Muscle of leg (tissue), 11 donors: ENCODE data around the gene SMCO3. TPM values are rescaled to one million over a fixed set of nuclear protein-coding genes. Genes with fewer than 3 reads are reported as not detected.

ENCODE experiments used
- DNase-seq: peaks from one replicate; pipeline ENCODE4 v3.0.0; 2013
- H3K27ac ChIP-seq: one replicate; pipeline ENCODE4 v1.5.1; 2013; ENCODE audit warnings: mild to moderate bottlenecking, low read length, control low read depth
- H3K27me3 ChIP-seq: one replicate; pipeline ENCODE4 v1.6.1; 2013; ENCODE audit warnings: low read length; ENCODE audit not compliant: control insufficient read depth, insufficient read depth
- H3K36me3 ChIP-seq: one replicate; pipeline ENCODE4 v1.6.1; 2013; ENCODE audit warnings: low read length; ENCODE audit not compliant: control insufficient read depth, insufficient read depth
- H3K4me1 ChIP-seq: one replicate; pipeline ENCODE4 v1.6.1; 2013; ENCODE audit warnings: low read length; ENCODE audit not compliant: control insufficient read depth, insufficient read depth
- H3K4me3 ChIP-seq: one replicate; pipeline ENCODE4 v1.5.1; 2013; ENCODE audit warnings: low read length, control low read depth
- H3K9me3 ChIP-seq: replicated peaks from 2 replicates; pipeline ENCODE4 v1.6.1; 2013; ENCODE audit warnings: low read depth, low read length; ENCODE audit not compliant: control insufficient read depth
- WGBS: methylation state at CpG from one replicate; pipeline ENCODE4 v1.1.5; 2013; ENCODE audit warnings: missing lambda C conversion rate; ENCODE audit not compliant: insufficient coverage; 5-methylcytosine and 5-hydroxymethylcytosine counted together
- polyA plus RNA-seq, 8 donors: library from polyadenylated mRNA; unstranded; fragments of 120-200 nt; gene quantifications; one replicate each; pipeline versions ENCODE4 v1.2.1 to v1.2.3, GENCODE V29; 2013; ENCODE audit warnings: inconsistent platforms in 1 of 8, low replicate concordance in 1 of 8; ENCODE audit not compliant: insufficient read length in 8 of 8, insufficient read depth in 1 of 8
- total RNA-seq: library from RNA; stranded (reverse); fragments of 120-200 nt; gene quantifications from one replicate; pipeline ENCODE4 v1.2.4, GENCODE V29; 2013

Gene SMCO3
- total and polyA plus RNA-seq, 9 donors: 0.07 to 0.57 (median 0.22) TPM; not detected in 1

DNA sequence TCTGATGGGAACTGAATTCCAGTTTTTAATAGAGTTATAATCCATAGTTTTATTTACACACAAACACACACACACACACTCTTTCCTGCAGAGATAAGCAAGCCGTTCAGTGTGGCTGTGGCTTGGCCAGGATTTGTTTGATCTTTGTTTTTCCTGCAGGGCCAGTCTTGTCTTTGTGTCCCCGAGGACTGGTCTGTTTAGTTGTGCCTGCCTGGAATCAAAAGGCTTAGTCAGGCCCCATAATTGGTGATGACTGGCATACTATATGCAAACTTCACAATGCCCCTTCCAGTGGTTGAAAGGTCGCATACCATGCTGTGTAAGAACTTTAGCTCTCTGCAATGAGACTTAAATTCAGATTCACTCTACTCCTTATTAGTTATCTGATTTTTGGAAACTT is 36.7 kb downstream of the SMCO3 start:
- no CpG with 5 or more reads among the region's 3 CpGs for WGBS
- Histone ChIP-seq H3K9me3 (no peaks in the 10 kb centered on the region), H3K4me1 (peaks cover 12% of the 10 kb centered on the region), H3K27ac (no peak overlapping the region), H3K36me3 (no peaks in the 10 kb centered on the region), H3K27me3 (no peaks in the 10 kb centered on the region), H3K4me3 (no peak overlapping the region)
- DNase-seq: no peak

- WGBS: no CpG with 5 or more reads among the region's 5 CpGs
- peaks cover 12% of the 10 kb centered on the region for H3K4me1 ChIP-seq
- no peaks in the 10 kb centered on the region for H3K36me3 ChIP-seq
- no peak overlapping the region for H3K4me3 ChIP-seq
- no peak for DNase-seq
- H3K27me3 ChIP-seq: no peaks in the 10 kb centered on the region
- no peak overlapping the region for H3K27ac ChIP-seq
- no peaks in the 10 kb centered on the region for H3K9me3 ChIP-seq
These were observed 37.6 kb downstream of the SMCO3 start for GRCh38 chr12:14776236-14776961.

DNA sequence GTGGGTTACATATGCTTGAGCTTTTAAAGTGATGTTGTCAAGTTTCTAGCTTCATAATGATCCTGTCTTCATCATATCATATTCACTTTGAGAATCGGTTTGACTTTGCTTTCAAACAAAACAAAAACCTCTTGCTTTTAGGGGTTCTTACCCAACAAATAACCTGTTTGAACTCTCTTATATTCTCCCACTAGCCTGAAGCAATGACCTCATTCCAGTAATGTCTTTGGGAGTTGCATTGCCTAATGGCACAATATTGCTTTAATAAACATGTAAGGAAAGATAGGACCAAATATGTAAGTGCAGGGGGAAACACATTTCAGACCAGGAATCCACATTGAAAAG is 38.4 kb downstream of the SMCO3 start:
- peak overlapping the region; percentile 63 for H3K4me3 ChIP-seq
- peak overlapping the region; percentile 91 for H3K27ac ChIP-seq
- DNase-seq: no peak
- peaks cover 12% of the 10 kb centered on the region for H3K4me1 ChIP-seq
- H3K9me3 ChIP-seq: no peaks in the 10 kb centered on the region
- no CpG with 5 or more reads among the region's 1 CpG for WGBS
- no peaks in the 10 kb centered on the region for H3K36me3 ChIP-seq
- no peaks in the 10 kb centered on the region for H3K27me3 ChIP-seq

GRCh38 chr12:14774906-14775635 is 38.9 kb downstream of the SMCO3 start:
- peaks cover 12% of the 10 kb centered on the region for H3K4me1 ChIP-seq
- no peaks in the 10 kb centered on the region for H3K36me3 ChIP-seq
- H3K9me3 ChIP-seq: no peaks in the 10 kb centered on the region
- H3K4me3 ChIP-seq: peak overlapping the region; percentile 63
- peak overlapping the region; percentile 91 for H3K27ac ChIP-seq
- peak; percentile 86 for DNase-seq
- H3K27me3 ChIP-seq: no peaks in the 10 kb centered on the region
- WGBS: 3% methylated on average over 19 of the region's 34 CpGs

DNA sequence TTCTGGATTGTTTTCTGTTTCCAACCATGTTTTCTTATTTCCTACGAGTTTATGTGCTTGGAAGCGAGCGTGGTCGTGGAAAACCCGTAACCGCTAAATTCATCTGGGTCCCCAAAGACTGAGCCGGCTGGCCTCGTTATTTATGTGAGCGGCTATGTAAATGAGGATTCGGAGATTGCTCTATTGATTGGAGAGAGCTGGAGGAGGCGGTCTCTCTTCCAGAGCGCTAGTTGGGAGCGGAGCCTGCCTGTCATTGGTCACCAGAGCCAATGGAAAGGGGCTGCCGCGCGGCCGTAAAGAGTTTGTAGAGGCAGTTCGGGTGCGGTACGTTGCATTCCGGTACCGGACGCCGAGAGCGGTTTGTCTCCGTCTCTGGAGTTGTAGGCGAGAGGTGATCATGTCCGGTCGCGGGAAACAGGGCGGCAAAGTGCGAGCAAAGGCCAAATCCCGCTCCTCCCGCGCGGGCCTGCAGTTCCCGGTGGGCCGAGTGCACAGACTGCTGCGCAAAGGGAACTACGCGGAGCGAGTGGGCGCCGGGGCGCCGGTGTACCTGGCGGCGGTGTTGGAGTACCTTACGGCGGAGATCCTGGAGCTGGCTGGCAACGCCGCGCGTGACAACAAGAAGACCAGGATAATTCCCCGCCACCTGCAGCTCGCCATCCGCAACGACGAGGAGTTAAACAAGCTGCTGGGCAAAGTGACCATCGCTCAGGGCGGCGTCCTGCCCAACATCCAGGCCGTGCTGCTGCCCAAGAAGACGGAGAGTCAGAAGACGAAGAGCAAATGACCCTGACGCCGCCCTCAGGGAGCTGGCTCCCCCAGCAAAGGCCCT is 39.7 kb downstream of the SMCO3 start:
- peaks cover 16% of the 10 kb centered on the region for H3K4me1 ChIP-seq
- H3K9me3 ChIP-seq: no peaks in the 10 kb centered on the region
- peak overlapping the region; percentile 63 for H3K4me3 ChIP-seq
- peak overlapping the region; percentile 91 for H3K27ac ChIP-seq
- under 1% methylated on average over 65 of the region's 67 CpGs for WGBS
- peak; percentile 99 for DNase-seq
- no peaks in the 10 kb centered on the region for H3K36me3 ChIP-seq
- no peaks in the 10 kb centered on the region for H3K27me3 ChIP-seq

- DNase-seq: no peak
- Histone ChIP-seq H3K4me1 (peaks cover 20% of the 10 kb centered on the region), H3K27ac (peak overlapping the region; percentile 91), H3K27me3 (no peaks in the 10 kb centered on the region), H3K9me3 (no peaks in the 10 kb centered on the region), H3K4me3 (peak overlapping the region; percentile 63), H3K36me3 (no peaks in the 10 kb centered on the region)
- WGBS: 11% methylated on average over 10 of the region's 16 CpGs
These were observed 40.3 kb downstream of the SMCO3 start for GRCh38 chr12:14773685-14774073.

- H3K9me3 ChIP-seq: no peaks in the 10 kb centered on the region
- H3K36me3 ChIP-seq: no peaks in the 10 kb centered on the region
- peaks cover 20% of the 10 kb centered on the region for H3K4me1 ChIP-seq
- WGBS: no CpG with 5 or more reads among the region's 5 CpGs
- DNase-seq: no peak
- no peak overlapping the region for H3K27ac ChIP-seq
- H3K4me3 ChIP-seq: no peak overlapping the region
- H3K27me3 ChIP-seq: no peaks in the 10 kb centered on the region
These were observed 41.0 kb downstream of the SMCO3 start for GRCh38 chr12:14772946-14773345.

GRCh38 chr12:14771651-14772137 is 42.3 kb downstream of the SMCO3 start:
- Histone ChIP-seq H3K4me1 (peaks cover 20% of the 10 kb centered on the region), H3K27me3 (no peaks in the 10 kb centered on the region), H3K36me3 (no peaks in the 10 kb centered on the region), H3K27ac (peak overlapping the region; percentile 98), H3K9me3 (no peaks in the 10 kb centered on the region), H3K4me3 (no peak overlapping the region)
- no CpG with 5 or more reads among the region's 6 CpGs for WGBS
- DNase-seq: no peak

GRCh38 chr12:14770496-14771461 is 43.2 kb downstream of the SMCO3 start:
- no peaks in the 10 kb centered on the region for H3K36me3 ChIP-seq
- H3K9me3 ChIP-seq: no peaks in the 10 kb centered on the region
- peak; percentile 98 for DNase-seq
- peak overlapping the region; percentile 98 for H3K27ac ChIP-seq
- peak overlapping the region; percentile 88 for H3K4me3 ChIP-seq
- WGBS: under 1% methylated on average over 52 of the region's 56 CpGs
- H3K27me3 ChIP-seq: no peaks in the 10 kb centered on the region
- H3K4me1 ChIP-seq: peaks cover 19% of the 10 kb centered on the region
